H9 (cell line): ENCODE measurements around the gene SRF. TPM values are rescaled to one million over a fixed set of nuclear protein-coding genes. Genes with fewer than 3 reads are reported as not detected.

Experiments
- DNase-seq: peaks from one replicate; pipeline ENCODE4 v3.0.0-alpha.2; 2017
- H2AFZ ChIP-seq: one replicate; pipeline ENCODE4 v1.6.1; 2013; ENCODE audit warnings: mild to moderate bottlenecking, low read length, control low read depth, moderate library complexity
- H2AK5ac ChIP-seq: 2 replicates; pipeline ENCODE4 v1.6.1; 2013; ENCODE audit warnings: low read length, control low read depth, mixed read lengths; ENCODE audit not compliant: insufficient read length
- H2BK120ac ChIP-seq: one replicate; pipeline ENCODE4 v1.6.1; 2013; ENCODE audit warnings: low read depth, mild to moderate bottlenecking, low read length, control low read depth, inconsistent platforms; ENCODE audit not compliant: poor library complexity, severe bottlenecking
- H2BK12ac ChIP-seq: 2 replicates; pipeline ENCODE4 v1.6.1; 2013; ENCODE audit warnings: low read length, control low read depth, mixed read lengths, low read depth; ENCODE audit not compliant: insufficient read length
- H2BK15ac ChIP-seq: 2 replicates; pipeline ENCODE4 v1.6.1; 2013; ENCODE audit warnings: low read depth, low read length, control low read depth
- H2BK20ac ChIP-seq: one replicate; pipeline ENCODE4 v1.6.1; 2013; ENCODE audit warnings: low read depth, mild to moderate bottlenecking, low read length, control low read depth, inconsistent platforms; ENCODE audit not compliant: poor library complexity, severe bottlenecking
- H2BK5ac ChIP-seq: 2 replicates; pipeline ENCODE4 v1.6.1; 2013; ENCODE audit warnings: low read length, control low read depth, mixed read lengths; ENCODE audit not compliant: insufficient read length
- H3K14ac ChIP-seq: 2 replicates; pipeline ENCODE4 v1.6.1; 2013; ENCODE audit warnings: low read length, control low read depth; ENCODE audit not compliant: insufficient read depth
- H3K18ac ChIP-seq: 2 replicates; pipeline ENCODE4 v1.6.1; 2013; ENCODE audit warnings: low read depth, mild to moderate bottlenecking, mixed read lengths, low read length, control low read depth; ENCODE audit not compliant: insufficient read length
- H3K23ac ChIP-seq: 2 replicates; pipeline ENCODE4 v1.6.1; 2013; ENCODE audit warnings: low read length, control low read depth, mixed read lengths, low read depth; ENCODE audit not compliant: insufficient read length
- H3K23me2 ChIP-seq: 2 replicates; pipeline ENCODE4 v1.6.1; 2013; ENCODE audit warnings: low read depth, mild to moderate bottlenecking, mixed read lengths, low read length, control low read depth; ENCODE audit not compliant: insufficient read length, poor library complexity, severe bottlenecking
- H3K27ac ChIP-seq: 2 replicates; pipeline ENCODE4 v1.5.1; 2013; ENCODE audit warnings: low read length, control low read depth, mixed read lengths, low read depth; ENCODE audit not compliant: insufficient read length
- H3K27me3 ChIP-seq: 2 replicates; pipeline ENCODE4 v1.6.1; 2013; ENCODE audit warnings: low read length, control low read depth, inconsistent platforms; ENCODE audit not compliant: insufficient read depth
- H3K4ac ChIP-seq: 2 replicates; pipeline ENCODE4 v1.6.1; 2013; ENCODE audit warnings: low read depth, mild to moderate bottlenecking, control low read depth, inconsistent platforms, low read length, moderate library complexity
- H3K4me1 ChIP-seq: 2 replicates; pipeline ENCODE4 v1.6.1; 2013; ENCODE audit warnings: low read length, control low read depth, inconsistent platforms; ENCODE audit not compliant: insufficient read depth
- H3K4me2 ChIP-seq: 2 replicates; pipeline ENCODE4 v1.6.1; 2013; ENCODE audit warnings: low read length, control low read depth, mixed read lengths; ENCODE audit not compliant: insufficient read length, insufficient read depth
- H3K56ac ChIP-seq: 2 replicates; pipeline ENCODE4 v1.6.1; 2013; ENCODE audit warnings: low read depth, mild to moderate bottlenecking, mixed read lengths, low read length, control low read depth; ENCODE audit not compliant: insufficient read length
- H3K79me1 ChIP-seq: 2 replicates; pipeline ENCODE4 v1.6.1; 2013; ENCODE audit warnings: low read depth, mild to moderate bottlenecking, moderate library complexity, low read length, control low read depth, inconsistent platforms; ENCODE audit not compliant: insufficient read depth, poor library complexity, severe bottlenecking
- H3K79me2 ChIP-seq: 2 replicates; pipeline ENCODE4 v1.6.1; 2013; ENCODE audit warnings: low read length, control low read depth, inconsistent platforms; ENCODE audit not compliant: insufficient read depth
- H3K9ac ChIP-seq: 2 replicates; pipeline ENCODE4 v1.6.1; 2013; ENCODE audit warnings: low read length, control low read depth, mixed read lengths; ENCODE audit not compliant: insufficient read length; ENCODE audit errors: extremely low read depth
- H3K9me3 ChIP-seq: one replicate; pipeline ENCODE4 v1.6.1; 2013; ENCODE audit warnings: low read depth, low read length, inconsistent platforms; ENCODE audit not compliant: control insufficient read depth
- H3T11ph ChIP-seq: one replicate; pipeline ENCODE4 v1.6.1; 2013; ENCODE audit warnings: mild to moderate bottlenecking, low read length, control low read depth, inconsistent platforms
- H4K20me1 ChIP-seq: one replicate; pipeline ENCODE4 v1.6.1; 2013; ENCODE audit not compliant: control insufficient read depth, insufficient read length, insufficient read depth
- H4K5ac ChIP-seq: 2 replicates; pipeline ENCODE4 v1.6.1; 2013; ENCODE audit warnings: low read depth, mild to moderate bottlenecking, mixed read lengths, low read length, control low read depth; ENCODE audit not compliant: insufficient read length
- H4K8ac ChIP-seq: replicated peaks from 2 replicates; pipeline ENCODE4 v1.6.1; 2013; ENCODE audit warnings: low read length, control low read depth, mixed read lengths, low read depth; ENCODE audit not compliant: insufficient read length
- H4K91ac ChIP-seq: 2 replicates; pipeline ENCODE4 v1.6.1; 2013; ENCODE audit warnings: low read depth, mild to moderate bottlenecking, moderate library complexity, mixed read lengths, low read length, control low read depth; ENCODE audit not compliant: insufficient read length
- H3K27ac Mint-ChIP-seq, 3 experiments: 2 replicates in 2 of 3; 3 replicates in 1 of 3; pipeline ENCODE4 v1.8.0; 2020 to 2021; ENCODE audit warnings: mixed read lengths in 3 of 3, mild to moderate bottlenecking in 1 of 3, moderate library complexity in 1 of 3
- H3K27me3 Mint-ChIP-seq: 2 replicates; pipeline ENCODE4 v1.8.0; 2021; ENCODE audit warnings: low read depth, mild to moderate bottlenecking, moderate library complexity, mixed read lengths
- H3K36me3 Mint-ChIP-seq, 3 experiments: 2 replicates in 2 of 3; 3 replicates in 1 of 3; pipeline ENCODE4 v1.8.0; 2020 to 2021; ENCODE audit warnings: low read depth in 3 of 3, mixed read lengths in 3 of 3; ENCODE audit not compliant: insufficient read depth in 1 of 3
- H3K4me1 Mint-ChIP-seq, 2 experiments: 2 replicates each; pipeline ENCODE4 v1.8.0; 2020; ENCODE audit warnings: mixed read lengths in 2 of 2
- H3K4me3 Mint-ChIP-seq, 2 experiments: 2 replicates in 1 of 2; 3 replicates in 1 of 2; pipeline ENCODE4 v1.8.0; 2020 to 2021; ENCODE audit warnings: mild to moderate bottlenecking in 2 of 2, mixed read lengths in 2 of 2, moderate library complexity in 1 of 2
- H3K9me3 Mint-ChIP-seq, 2 experiments: 2 replicates in 1 of 2; 3 replicates in 1 of 2; pipeline ENCODE4 v1.8.0; 2020; ENCODE audit warnings: mild to moderate bottlenecking in 2 of 2, mixed read lengths in 2 of 2, moderate library complexity in 1 of 2
- WGBS: extraction: QIAGEN DNeasy Blood & Tissue Kit; methylation state at CpG from one replicate; pipeline ENCODE4 v1.1.7; 2013; ENCODE audit warnings: missing lambda C conversion rate, low lambda C conversion rate, mixed read lengths; ENCODE audit not compliant: insufficient read length; ENCODE audit errors: extremely low coverage; 5-methylcytosine and 5-hydroxymethylcytosine counted together
- total RNA-seq: library from RNA; stranded (reverse); gene quantifications from 2 replicates; pipeline ENCODE4 v1.2.1, GENCODE V29; 2021
- TF ChIP-seq, protein P1 (sequence below): fragments of 200-600 bp; sonication (generic); conservative IDR thresholded peaks from 3 replicates; pipeline ENCODE4 v1.8.0; 2021; ENCODE audit warnings: antibody characterized with exemption, mild to moderate bottlenecking

Gene SRF
- total RNA-seq, 1 experiment from 2014 or later, result 57.5 TPM

DNA sequence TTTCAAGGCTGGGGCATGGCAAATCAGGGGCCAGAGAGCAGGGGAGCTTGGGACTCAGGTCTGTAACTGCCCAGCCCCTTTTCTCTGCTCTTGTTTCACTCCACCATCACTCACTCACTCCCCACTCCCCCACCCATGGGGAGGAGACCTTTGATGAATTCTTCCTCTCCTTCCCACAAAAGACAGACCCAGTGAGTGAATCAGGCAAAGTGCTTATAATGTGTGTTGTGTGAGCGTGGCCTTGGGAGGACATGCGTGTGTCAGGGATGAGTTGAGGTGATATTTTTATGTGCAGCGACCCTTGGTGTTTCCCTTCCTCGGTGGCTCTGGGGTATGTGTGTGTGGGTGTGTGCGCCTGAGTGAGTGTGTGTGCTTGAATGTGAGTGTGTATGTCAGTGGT is 9.9 kb downstream of the SRF start:
- no peak overlapping the region for H3K27ac ChIP-seq

More for the DNA sequence above, 9.9 kb downstream of the SRF start:
- TF ChIP-seq, protein P1, sequence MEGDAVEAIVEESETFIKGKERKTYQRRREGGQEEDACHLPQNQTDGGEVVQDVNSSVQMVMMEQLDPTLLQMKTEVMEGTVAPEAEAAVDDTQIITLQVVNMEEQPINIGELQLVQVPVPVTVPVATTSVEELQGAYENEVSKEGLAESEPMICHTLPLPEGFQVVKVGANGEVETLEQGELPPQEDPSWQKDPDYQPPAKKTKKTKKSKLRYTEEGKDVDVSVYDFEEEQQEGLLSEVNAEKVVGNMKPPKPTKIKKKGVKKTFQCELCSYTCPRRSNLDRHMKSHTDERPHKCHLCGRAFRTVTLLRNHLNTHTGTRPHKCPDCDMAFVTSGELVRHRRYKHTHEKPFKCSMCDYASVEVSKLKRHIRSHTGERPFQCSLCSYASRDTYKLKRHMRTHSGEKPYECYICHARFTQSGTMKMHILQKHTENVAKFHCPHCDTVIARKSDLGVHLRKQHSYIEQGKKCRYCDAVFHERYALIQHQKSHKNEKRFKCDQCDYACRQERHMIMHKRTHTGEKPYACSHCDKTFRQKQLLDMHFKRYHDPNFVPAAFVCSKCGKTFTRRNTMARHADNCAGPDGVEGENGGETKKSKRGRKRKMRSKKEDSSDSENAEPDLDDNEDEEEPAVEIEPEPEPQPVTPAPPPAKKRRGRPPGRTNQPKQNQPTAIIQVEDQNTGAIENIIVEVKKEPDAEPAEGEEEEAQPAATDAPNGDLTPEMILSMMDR, result no peak
- Mint-ChIP-seq H3K36me3 (peaks cover 20 to 36% (median 34%) of the 10 kb centered on the region in 3 experiments; a peak in 6 of 7 replicates), H3K9me3 (no peaks in the 10 kb centered on the region), H3K4me3 (peak overlapping the region; percentile 77 to 86), H3K27me3 (no peaks in the 10 kb centered on the region), H3K27ac (peak overlapping the region; percentile 7 to 91 (median 52); a peak in 4 of 7 replicates), H3K4me1 (peaks cover 21% of the 10 kb centered on the region in 2 experiments)
- H3K9me3 ChIP-seq, result no peaks in the 10 kb centered on the region
- H3K23ac ChIP-seq, result no peak overlapping the region
- H3K4me2 ChIP-seq, result peak overlapping the region; percentile 90
- H3K14ac ChIP-seq, result no peak overlapping the region
- no peak overlapping the region for H3K18ac ChIP-seq
- H3K4ac ChIP-seq, result no peak overlapping the region
- H3K56ac ChIP-seq, result no peak overlapping the region
- no peak for DNase-seq
- no peak overlapping the region for H4K91ac ChIP-seq
- H3K23me2 ChIP-seq, result peaks cover 6% of the 10 kb centered on the region
- H4K20me1 ChIP-seq, result no peaks in the 10 kb centered on the region
- no peak overlapping the region for H2AFZ ChIP-seq
- H2BK120ac ChIP-seq, result no peak overlapping the region
- no peak overlapping the region for H2BK5ac ChIP-seq
- WGBS, result no CpG with 5 or more reads among the region's 5 CpGs
- H3K27me3 ChIP-seq, result no peaks in the 10 kb centered on the region
- H4K8ac ChIP-seq, result no peak overlapping the region
- H2BK12ac ChIP-seq, result no peak overlapping the region
- no peak overlapping the region for H2AK5ac ChIP-seq
- no peaks in the 10 kb centered on the region for H3K79me2 ChIP-seq
- no peak overlapping the region for H4K5ac ChIP-seq
- H3T11ph ChIP-seq, result no peak overlapping the region
- H3K9ac ChIP-seq, result no peak overlapping the region
- H3K79me1 ChIP-seq, result no peaks in the 10 kb centered on the region
- H2BK15ac ChIP-seq, result no peak overlapping the region
- H2BK20ac ChIP-seq, result no peak overlapping the region
- no peaks in the 10 kb centered on the region for H3K4me1 ChIP-seq
